ENCODE measurements around the gene BHLHE41. TPM values are rescaled to one million over a fixed set of nuclear protein-coding genes. Genes with fewer than 3 reads are reported as not detected.

The BHLHE41 gene
- total and polyA plus RNA-seq, 3 experiments from 2014 or later, result not detected

- no peak overlapping the region for H3K27ac Mint-ChIP-seq
- Histone ChIP-seq H3K4me3 (ENCODE audit: low read length) (no peak overlapping the region), H3K36me3 (ENCODE audit: insufficient read depth, low read length) (no peaks in the 10 kb centered on the region), H3K9me3 (ENCODE audit: low read length) (no peaks in the 10 kb centered on the region), H3K4me1 (ENCODE audit: insufficient read depth, low read length) (peaks cover 27% of the 10 kb centered on the region), H3K27ac (ENCODE audit: low read depth, low read length) (no peak overlapping the region), H3K27me3 (ENCODE audit: insufficient read depth, low read length, poor library complexity, severe bottlenecking) (peaks cover 43% of the 10 kb centered on the region)
- H3K27me3 Mint-ChIP-seq, result peaks cover 70 to 78% of the 10 kb centered on the region in 2 donors
- peaks cover 28 to 53% (median 38%) of the 10 kb centered on the region in 3 donors for H3K4me1 Mint-ChIP-seq
- H3K9me3 Mint-ChIP-seq, result peaks cover 0 to 4% (median 0%) of the 10 kb centered on the region in 5 donors
- no peaks in the 10 kb centered on the region for H3K36me3 Mint-ChIP-seq
- ChIA-PET CTCF (interaction anchor here (1.2 kb wide), 1 partner anchor 10 kb away, joined by 3 read pairs; no protein-coding TSS in a partner anchor), POLR2A (no interaction called here)
- peak in 2 of 5 donors; percentile 21 to 23 for DNase-seq
- H3K4me3 Mint-ChIP-seq, result peak overlapping the region; percentile 54 to 86 (median 63)
Measured at GRCh38 chr12:26122061-26122680, 2.7 kb downstream of the BHLHE41 start.

- CTCF ChIA-PET, result interaction anchor here (1.2 kb wide), 1 partner anchor 11 kb away, joined by 3 read pairs; no protein-coding TSS in a partner anchor
- Histone ChIP-seq H3K4me3 (ENCODE audit: low read length) (no peak overlapping the region), H3K36me3 (ENCODE audit: insufficient read depth, low read length) (no peaks in the 10 kb centered on the region), H3K4me1 (ENCODE audit: insufficient read depth, low read length) (peaks cover 27% of the 10 kb centered on the region), H3K27me3 (ENCODE audit: insufficient read depth, low read length, poor library complexity, severe bottlenecking) (peaks cover 43% of the 10 kb centered on the region), H3K27ac (ENCODE audit: low read depth, low read length) (no peak overlapping the region), H3K9me3 (ENCODE audit: low read length) (no peaks in the 10 kb centered on the region)
- peaks cover 25 to 48% (median 34%) of the 10 kb centered on the region in 3 donors for H3K4me1 Mint-ChIP-seq
- H3K9me3 Mint-ChIP-seq, result peaks cover 0 to 4% (median 0%) of the 10 kb centered on the region in 5 donors
- H3K36me3 Mint-ChIP-seq, result no peaks in the 10 kb centered on the region
- peaks cover 68 to 76% of the 10 kb centered on the region in 2 donors for H3K27me3 Mint-ChIP-seq
- POLR2A ChIA-PET, result no interaction called here
- H3K27ac Mint-ChIP-seq, result no peak overlapping the region
- DNase-seq, result no peak
- H3K4me3 Mint-ChIP-seq, result peak overlapping the region; percentile 28 to 86 (median 69)
Measured at GRCh38 chr12:26121323-26122060, 3.3 kb downstream of the BHLHE41 start.

- Histone ChIP-seq H3K4me1 (ENCODE audit: insufficient read depth, low read length) (peaks cover 27% of the 10 kb centered on the region), H3K9me3 (ENCODE audit: low read length) (no peaks in the 10 kb centered on the region), H3K27ac (ENCODE audit: low read depth, low read length) (no peak overlapping the region), H3K4me3 (ENCODE audit: low read length) (no peak overlapping the region), H3K36me3 (ENCODE audit: insufficient read depth, low read length) (no peaks in the 10 kb centered on the region), H3K27me3 (ENCODE audit: insufficient read depth, low read length, poor library complexity, severe bottlenecking) (peaks cover 37% of the 10 kb centered on the region)
- peaks cover 65 to 81% of the 10 kb centered on the region in 2 donors for H3K27me3 Mint-ChIP-seq
- peak overlapping the region in 4 of 7 donors; percentile 16 to 79 (median 31) for H3K4me3 Mint-ChIP-seq
- H3K9me3 Mint-ChIP-seq, result peaks cover 0 to 4% (median 0%) of the 10 kb centered on the region in 5 donors
- no peaks in the 10 kb centered on the region for H3K36me3 Mint-ChIP-seq
- no peak for DNase-seq
- POLR2A ChIA-PET, result no interaction called here
- peaks cover 25 to 40% (median 34%) of the 10 kb centered on the region in 3 donors for H3K4me1 Mint-ChIP-seq
- CTCF ChIA-PET, result interaction anchor here (1.2 kb wide), 1 partner anchor 12 kb away, joined by 3 read pairs; no protein-coding TSS in a partner anchor
- H3K27ac Mint-ChIP-seq, result no peak overlapping the region
Measured at GRCh38 chr12:26120561-26121274, 4.1 kb downstream of the BHLHE41 start.

- Mint-ChIP-seq H3K27ac (no peak overlapping the region), H3K36me3 (no peaks in the 10 kb centered on the region), H3K9me3 (peaks cover 0 to 4% (median 0%) of the 10 kb centered on the region in 5 donors), H3K4me3 (no peak overlapping the region), H3K4me1 (peaks cover 23 to 31% (median 24%) of the 10 kb centered on the region in 3 donors), H3K27me3 (peaks cover 62 to 83% of the 10 kb centered on the region in 2 donors)
- POLR2A ChIA-PET, result no interaction called here
- H3K27me3 ChIP-seq (ENCODE audit: insufficient read depth, low read length, poor library complexity, severe bottlenecking), result peaks cover 28% of the 10 kb centered on the region
- DNase-seq, result no peak
- no peaks in the 10 kb centered on the region for H3K9me3 ChIP-seq (ENCODE audit: low read length)
- H3K27ac ChIP-seq (ENCODE audit: low read depth, low read length), result no peak overlapping the region
- no peak overlapping the region for H3K4me3 ChIP-seq (ENCODE audit: low read length)
- H3K36me3 ChIP-seq (ENCODE audit: insufficient read depth, low read length), result no peaks in the 10 kb centered on the region
- peaks cover 20% of the 10 kb centered on the region for H3K4me1 ChIP-seq (ENCODE audit: insufficient read depth, low read length)
- CTCF ChIA-PET, result interaction anchor here (0.7 kb wide), 1 partner anchor 12 kb away, joined by 4 read pairs; no protein-coding TSS in a partner anchor
Measured at GRCh38 chr12:26119391-26119989, 5.3 kb downstream of the BHLHE41 start.

- ChIA-PET CTCF (no interaction called here), POLR2A (no interaction called here)
- Mint-ChIP-seq H3K27ac (no peak overlapping the region), H3K27me3 (peaks cover 54 to 77% of the 10 kb centered on the region in 2 donors), H3K36me3 (no peaks in the 10 kb centered on the region), H3K9me3 (peaks cover 0 to 4% (median 0%) of the 10 kb centered on the region in 5 donors), H3K4me1 (peaks cover 17 to 25% (median 21%) of the 10 kb centered on the region in 3 donors), H3K4me3 (no peak overlapping the region)
- no peaks in the 10 kb centered on the region for H3K36me3 ChIP-seq (ENCODE audit: insufficient read depth, low read length)
- no peak overlapping the region for H3K27ac ChIP-seq (ENCODE audit: low read depth, low read length)
- no peak overlapping the region for H3K4me3 ChIP-seq (ENCODE audit: low read length)
- H3K4me1 ChIP-seq (ENCODE audit: insufficient read depth, low read length), result peaks cover 15% of the 10 kb centered on the region
- H3K9me3 ChIP-seq (ENCODE audit: low read length), result no peaks in the 10 kb centered on the region
- no peak for DNase-seq
- H3K27me3 ChIP-seq (ENCODE audit: insufficient read depth, low read length, poor library complexity, severe bottlenecking), result peaks cover 19% of the 10 kb centered on the region
Measured at GRCh38 chr12:26118308-26118707, 6.5 kb downstream of the BHLHE41 start.

- no peaks in the 10 kb centered on the region for H3K36me3 ChIP-seq (ENCODE audit: insufficient read depth, low read length)
- CTCF ChIA-PET, result no interaction called here
Measured at GRCh38 chr12:26116829-26117715, 7.8 kb downstream of the BHLHE41 start.

More at GRCh38 chr12:26116829-26117715, 7.8 kb downstream of the BHLHE41 start:
- Histone ChIP-seq H3K4me1 (ENCODE audit: insufficient read depth, low read length) (peaks cover 9% of the 10 kb centered on the region), H3K27me3 (ENCODE audit: insufficient read depth, low read length, poor library complexity, severe bottlenecking) (peaks cover 15% of the 10 kb centered on the region), H3K27ac (ENCODE audit: low read depth, low read length) (no peak overlapping the region), H3K4me3 (ENCODE audit: low read length) (no peak overlapping the region), H3K9me3 (ENCODE audit: low read length) (no peaks in the 10 kb centered on the region)
- POLR2A ChIA-PET, result no interaction called here
- H3K27me3 Mint-ChIP-seq, result peaks cover 56 to 83% of the 10 kb centered on the region in 2 donors
- H3K27ac Mint-ChIP-seq, result no peak overlapping the region
- H3K4me3 Mint-ChIP-seq, result no peak overlapping the region
- H3K9me3 Mint-ChIP-seq, result peaks cover 0 to 4% (median 0%) of the 10 kb centered on the region in 5 donors
- H3K4me1 Mint-ChIP-seq, result peaks cover 15 to 22% (median 16%) of the 10 kb centered on the region in 3 donors
- DNase-seq, result no peak
- no peaks in the 10 kb centered on the region for H3K36me3 Mint-ChIP-seq

All from CD8-positive, alpha-beta memory T cell (primary cell).